MG63 (cell line): Measurements from ENCODE around the gene HOXB6. TPM values are rescaled to one million over a fixed set of nuclear protein-coding genes. Genes with fewer than 3 reads are reported as not detected.

Source experiments
- DNase-seq: peaks from one replicate; pipeline ENCODE4 v3.0.0-alpha.2; 2020
- H3K27me3 ChIP-seq: fragments of 250-450 bp; sonication (Bioruptor Pico); 2 replicates; pipeline ENCODE4 v1.5.1; 2020; ENCODE audit warnings: mild to moderate bottlenecking, moderate library complexity
- H3K36me3 ChIP-seq: fragments of 250-450 bp; sonication (Bioruptor Pico); 2 replicates; pipeline ENCODE4 v1.5.1; 2020; ENCODE audit warnings: mild to moderate bottlenecking, moderate library complexity
- H3K4me3 ChIP-seq: fragments of 250-450 bp; sonication (Bioruptor Pico); 2 replicates; pipeline ENCODE4 v1.5.1; 2020; ENCODE audit warnings: mild to moderate bottlenecking, moderate library complexity
- H3K9me3 ChIP-seq: fragments of 250-450 bp; sonication (Bioruptor Pico); 2 replicates; pipeline ENCODE4 v1.5.1; 2020; ENCODE audit warnings: mild to moderate bottlenecking, moderate library complexity
- total RNA-seq: library from RNA; depleted of rRNA; stranded (reverse); fragments of >200 nt; shearing (Covaris generic); gene quantifications from 2 replicates; pipeline ENCODE4 v1.2.3, GENCODE V29; 2014; ENCODE audit warnings: low replicate concordance

HOXB6 gene
- total RNA-seq, 1 experiment from 2014 or later = 7.0 TPM

DNA sequence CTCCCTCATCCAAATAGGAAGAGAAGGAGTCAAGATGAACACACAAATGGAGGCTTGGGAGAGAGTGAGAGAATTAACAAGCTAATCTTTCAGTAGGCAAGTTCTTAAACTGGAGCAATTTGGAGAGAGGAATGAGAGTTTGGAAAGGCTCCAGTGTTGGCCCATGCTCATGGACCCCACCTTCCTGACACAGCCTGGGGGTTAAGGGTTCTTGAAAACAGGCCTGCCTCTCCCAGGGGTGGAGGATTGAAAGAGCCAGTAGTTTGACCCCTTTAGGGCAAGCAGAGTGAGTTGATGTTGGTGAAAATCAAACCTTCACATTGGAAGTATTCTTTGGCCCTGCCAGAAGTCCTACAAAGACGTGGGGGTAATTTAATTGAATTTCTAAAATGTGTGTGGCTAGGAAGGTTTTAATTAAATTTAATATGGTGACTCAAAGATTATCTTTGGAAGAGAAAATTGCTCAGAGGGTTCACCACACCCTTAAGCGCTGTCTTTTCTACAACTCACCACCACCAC is 20.5 kb downstream of the HOXB6 start:
- H3K27me3 ChIP-seq = no peaks in the 10 kb centered on the region
- no peaks in the 10 kb centered on the region; the same call in 1 of the 2 replicates for H3K36me3 ChIP-seq
- H3K4me3 ChIP-seq = peak overlapping the region; percentile 56
- H3K9me3 ChIP-seq = no peaks in the 10 kb centered on the region
- no peak for DNase-seq

GRCh38 chr17:48583708-48584222 is 21.0 kb downstream of the HOXB6 start:
- no peaks in the 10 kb centered on the region for H3K9me3 ChIP-seq
- H3K36me3 ChIP-seq = no peaks in the 10 kb centered on the region; the same call in 1 of the 2 replicates
- no peaks in the 10 kb centered on the region for H3K27me3 ChIP-seq
- no peak overlapping the region for H3K4me3 ChIP-seq
- DNase-seq = no peak

GRCh38 chr17:48582750-48583069 is 22.1 kb downstream of the HOXB6 start:
- DNase-seq = peak; percentile 63
- Histone ChIP-seq H3K4me3 (peak overlapping the region; percentile 61), H3K36me3 (no peaks in the 10 kb centered on the region; the same call in 1 of the 2 replicates), H3K27me3 (no peaks in the 10 kb centered on the region), H3K9me3 (no peaks in the 10 kb centered on the region)

GRCh38 chr17:48579760-48580554 is 24.8 kb downstream of the HOXB6 start:
- peaks cover 6% of the 10 kb centered on the region for H3K36me3 ChIP-seq
- H3K4me3 ChIP-seq = peak overlapping the region; percentile 61
- H3K9me3 ChIP-seq = no peaks in the 10 kb centered on the region
- no peak for DNase-seq
- no peaks in the 10 kb centered on the region for H3K27me3 ChIP-seq

- Histone ChIP-seq H3K36me3 (peaks cover 6% of the 10 kb centered on the region), H3K9me3 (no peaks in the 10 kb centered on the region), H3K27me3 (no peaks in the 10 kb centered on the region), H3K4me3 (peak overlapping the region; percentile 61)
- DNase-seq = no peak
Measured at GRCh38 chr17:48579471-48579759, 25.4 kb downstream of the HOXB6 start.

- Histone ChIP-seq H3K4me3 (peak overlapping the region; percentile 61), H3K27me3 (no peaks in the 10 kb centered on the region), H3K36me3 (peaks cover 8% of the 10 kb centered on the region), H3K9me3 (no peaks in the 10 kb centered on the region)
- DNase-seq = no peak
Measured at GRCh38 chr17:48578616-48579470, 25.9 kb downstream of the HOXB6 start.

- no peaks in the 10 kb centered on the region for H3K27me3 ChIP-seq
- DNase-seq = peak; percentile 87
Measured at GRCh38 chr17:48577946-48578615, 26.7 kb downstream of the HOXB6 start, which contains the start of gene HOXB4. TSS of gene HOXB4 (minus strand) at chr17:48578350. CDS start at chr17:48578319, 31 bp downstream.

GRCh38 chr17:48577330-48577945 is 27.3 kb downstream of the HOXB6 start:
- Histone ChIP-seq H3K9me3 (no peaks in the 10 kb centered on the region), H3K27me3 (no peaks in the 10 kb centered on the region), H3K36me3 (peaks cover 13% of the 10 kb centered on the region), H3K4me3 (peak overlapping the region; percentile 61)
- DNase-seq = peak; percentile 68

More at GRCh38 chr17:48577946-48578615, 26.7 kb downstream of the HOXB6 start, which contains the start of gene HOXB4:
- peaks cover 12% of the 10 kb centered on the region for H3K36me3 ChIP-seq
- no peaks in the 10 kb centered on the region for H3K9me3 ChIP-seq
- H3K4me3 ChIP-seq = peak within 1 kb of the TSS; percentile 61

DNA sequence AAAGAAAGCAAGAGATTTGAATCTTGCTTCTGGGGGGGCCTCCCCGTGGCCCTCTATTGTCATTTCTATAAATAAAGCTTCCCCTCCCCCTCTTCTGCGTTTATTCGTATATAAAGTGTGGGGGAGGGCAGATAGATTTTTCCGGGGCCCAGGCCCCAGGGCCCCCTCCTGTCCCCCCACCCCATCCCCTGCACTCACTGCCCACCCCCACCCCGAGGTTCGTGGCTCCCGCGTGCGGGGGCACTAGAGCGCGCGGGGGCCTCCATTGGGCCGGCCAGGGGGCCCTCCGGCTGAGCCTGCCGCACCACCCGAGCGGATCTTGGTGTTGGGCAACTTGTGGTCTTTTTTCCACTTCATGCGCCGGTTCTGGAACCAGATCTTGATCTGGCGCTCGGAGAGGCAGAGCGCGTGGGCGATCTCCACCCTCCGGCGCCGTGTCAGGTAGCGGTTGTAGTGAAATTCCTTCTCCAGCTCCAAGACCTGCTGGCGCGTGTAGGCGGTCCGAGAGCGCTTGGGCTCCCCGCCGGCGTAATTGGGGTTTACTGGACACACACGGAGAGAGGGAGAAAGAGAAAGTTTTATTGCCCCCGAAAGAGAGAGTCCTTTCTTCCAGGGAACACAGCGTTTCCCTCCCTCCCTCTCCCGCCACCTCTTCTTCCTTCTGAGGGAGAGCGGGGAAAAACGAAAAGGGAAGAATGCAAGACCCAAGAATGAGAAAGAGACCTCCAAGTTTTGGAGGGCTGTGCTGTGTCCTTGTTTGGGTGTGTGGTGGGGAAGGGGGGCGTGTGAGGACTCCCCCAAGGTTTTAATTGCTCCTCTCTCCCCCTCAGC is 28.1 kb downstream of the HOXB6 start:
- no peaks in the 10 kb centered on the region for H3K27me3 ChIP-seq
- peaks cover 19% of the 10 kb centered on the region for H3K36me3 ChIP-seq
- DNase-seq = peak; percentile 90
- H3K4me3 ChIP-seq = peak overlapping the region; percentile 61
- no peaks in the 10 kb centered on the region for H3K9me3 ChIP-seq

GRCh38 chr17:48575673-48576478 is 28.9 kb downstream of the HOXB6 start:
- no peaks in the 10 kb centered on the region for H3K27me3 ChIP-seq
- H3K9me3 ChIP-seq = no peaks in the 10 kb centered on the region
- H3K4me3 ChIP-seq = peak overlapping the region; percentile 61
- peaks cover 24% of the 10 kb centered on the region for H3K36me3 ChIP-seq
- DNase-seq = peak; percentile 68

GRCh38 chr17:48575066-48575582 is 29.7 kb downstream of the HOXB6 start:
- Histone ChIP-seq H3K9me3 (no peaks in the 10 kb centered on the region), H3K4me3 (peak overlapping the region; percentile 61), H3K27me3 (no peaks in the 10 kb centered on the region), H3K36me3 (peaks cover 31% of the 10 kb centered on the region)
- DNase-seq = no peak

DNA sequence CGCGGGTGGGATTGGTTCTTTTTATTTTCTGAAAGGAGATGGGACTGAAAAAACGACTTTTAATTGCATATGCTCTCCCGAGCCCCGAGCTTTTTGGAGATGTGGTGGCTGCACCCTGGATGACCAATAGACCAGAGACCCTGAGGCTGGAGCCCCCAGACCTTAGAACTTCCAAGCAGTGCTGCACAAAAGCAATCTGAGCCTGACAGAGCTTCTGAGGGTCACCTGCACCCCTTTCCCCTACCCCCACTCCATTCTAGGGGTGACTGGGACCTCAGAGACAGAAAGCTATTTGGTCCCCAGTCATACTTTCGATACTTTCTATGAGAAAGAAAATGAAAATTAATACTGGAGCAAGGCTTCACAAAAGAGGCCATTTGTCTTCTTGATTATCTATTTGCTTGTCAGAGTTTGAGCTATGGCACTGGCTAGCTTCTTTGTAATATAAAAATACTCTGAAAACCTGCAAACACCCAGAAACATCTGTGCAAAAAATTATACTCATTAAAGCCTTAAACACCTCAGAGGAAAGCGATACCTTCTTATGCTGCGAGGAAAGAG is 30.2 kb downstream of the HOXB6 start:
- H3K27me3 ChIP-seq = no peaks in the 10 kb centered on the region
- H3K9me3 ChIP-seq = no peaks in the 10 kb centered on the region
- no peak for DNase-seq
- peaks cover 37% of the 10 kb centered on the region for H3K36me3 ChIP-seq
- peak overlapping the region; percentile 61 for H3K4me3 ChIP-seq

GRCh38 chr17:48571826-48572417 is 32.9 kb downstream of the HOXB6 start:
- Histone ChIP-seq H3K27me3 (no peaks in the 10 kb centered on the region), H3K4me3 (no peak overlapping the region), H3K36me3 (peaks cover 44% of the 10 kb centered on the region), H3K9me3 (no peaks in the 10 kb centered on the region)
- DNase-seq = no peak
